ENCODE results near the gene ANGPTL4.

GRCh38 chr19:8363803-8364771 lies at the start of gene ANGPTL4:
- TF ChIP-seq CTCF (conservative IDR thresholded peaks at IDR 0.05) (no peak), ZFX (IDR thresholded peaks at IDR 0.05) (no peak)

All from C4-2B (cell line).